ENCODE measurements around the gene CEP104. TPM values are rescaled to one million over a fixed set of nuclear protein-coding genes. Genes with fewer than 3 reads are reported as not detected.

CEP104 gene
- polyA plus RNA-seq, 3 donors, result 8.3 to 25.1 (median 13.0) TPM

DNA sequence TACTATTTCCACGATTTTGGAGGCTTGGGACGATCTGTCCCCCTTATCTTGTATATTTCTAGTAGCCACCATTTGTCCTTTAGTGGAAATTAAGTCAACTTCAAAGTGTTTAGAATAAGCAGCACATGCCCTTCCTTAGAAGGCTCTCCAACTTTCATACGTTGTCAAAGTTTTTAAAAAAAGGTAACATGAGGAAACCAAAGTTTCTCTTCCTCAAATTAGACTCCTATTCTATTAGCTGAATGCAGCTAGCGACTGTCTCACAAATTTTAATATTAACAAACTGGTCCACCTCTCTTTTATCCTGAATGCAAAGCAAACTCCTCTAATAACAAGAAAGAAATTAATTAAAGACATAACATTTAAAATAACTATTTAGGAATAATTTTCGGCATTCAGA lies 36.2 kb upstream of the CEP104 start:
- Histone ChIP-seq H3K36me3 (replicated peaks in 1 of 2; ENCODE audit: control insufficient read depth in 1 of 2, insufficient read depth in 2 of 2, low read length in 2 of 2) (peaks cover 27 to 44% of the 10 kb centered on the region in 2 donors), H3K79me2 (ENCODE audit: insufficient read depth, low read length) (peaks cover 54% of the 10 kb centered on the region), H4K20me1 (ENCODE audit: insufficient read depth, low read length) (peaks cover 24% of the 10 kb centered on the region), H3K4me1 (ENCODE audit: control insufficient read depth in 1 of 2, insufficient read depth in 2 of 2, low read length in 2 of 2) (peaks cover 31 to 38% of the 10 kb centered on the region in 2 donors), H3K9me3 (replicated peaks in 1 of 2; ENCODE audit: control insufficient read depth in 1 of 2, insufficient read depth in 1 of 2, low read length in 2 of 2) (peaks cover 3 to 8% of the 10 kb centered on the region in 2 donors), H3K4me2 (replicated peaks; ENCODE audit: extremely low read depth, low read length, poor library complexity, severe bottlenecking) (no peak overlapping the region), H2AFZ (ENCODE audit: insufficient read depth, low read depth, low read length, poor library complexity, severe bottlenecking) (no peak overlapping the region), H3K4me3 (replicated peaks in 1 of 3; ENCODE audit: low read depth in 2 of 3, low read length in 3 of 3) (no peak overlapping the region), H3K27me3 (ENCODE audit: control insufficient read depth in 2 of 2, insufficient read depth in 2 of 2, low read length in 2 of 2) (no peaks in the 10 kb centered on the region), H3K27ac (ENCODE audit: low read depth in 1 of 2, low read length in 2 of 2) (peak overlapping the region in 1 of 2 donors; percentile 46), H3K9ac (ENCODE audit: insufficient read depth, low read length, poor library complexity, severe bottlenecking) (no peak overlapping the region)
- intact Hi-C loops (cut with micrococcal nuclease), result loop anchor here in 1 of 2 donors (10.0 kb wide), 1 partner anchor 238 kb away; the partner anchor contains the start of genes TP73 and WRAP73
- H3K36me3 Mint-ChIP-seq, result peaks cover 42 to 61% of the 10 kb centered on the region in 2 donors
- no peak overlapping the region for H3K4me3 Mint-ChIP-seq
- H3K27ac Mint-ChIP-seq, result peak overlapping the region in 4 of 7 donors; percentile 23 to 57 (median 36)
- TF ChIP-seq, protein P1, sequence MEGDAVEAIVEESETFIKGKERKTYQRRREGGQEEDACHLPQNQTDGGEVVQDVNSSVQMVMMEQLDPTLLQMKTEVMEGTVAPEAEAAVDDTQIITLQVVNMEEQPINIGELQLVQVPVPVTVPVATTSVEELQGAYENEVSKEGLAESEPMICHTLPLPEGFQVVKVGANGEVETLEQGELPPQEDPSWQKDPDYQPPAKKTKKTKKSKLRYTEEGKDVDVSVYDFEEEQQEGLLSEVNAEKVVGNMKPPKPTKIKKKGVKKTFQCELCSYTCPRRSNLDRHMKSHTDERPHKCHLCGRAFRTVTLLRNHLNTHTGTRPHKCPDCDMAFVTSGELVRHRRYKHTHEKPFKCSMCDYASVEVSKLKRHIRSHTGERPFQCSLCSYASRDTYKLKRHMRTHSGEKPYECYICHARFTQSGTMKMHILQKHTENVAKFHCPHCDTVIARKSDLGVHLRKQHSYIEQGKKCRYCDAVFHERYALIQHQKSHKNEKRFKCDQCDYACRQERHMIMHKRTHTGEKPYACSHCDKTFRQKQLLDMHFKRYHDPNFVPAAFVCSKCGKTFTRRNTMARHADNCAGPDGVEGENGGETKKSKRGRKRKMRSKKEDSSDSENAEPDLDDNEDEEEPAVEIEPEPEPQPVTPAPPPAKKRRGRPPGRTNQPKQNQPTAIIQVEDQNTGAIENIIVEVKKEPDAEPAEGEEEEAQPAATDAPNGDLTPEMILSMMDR (IDR thresholded peaks at IDR 0.05), result no peak
- no CpG with 5 or more reads among the region's 5 CpGs for WGBS (ENCODE audit: insufficient coverage)
- no peak for DNase-seq
- H3K4me1 Mint-ChIP-seq, result peaks cover 30% of the 10 kb centered on the region
- peaks cover 0 to 2% (median 0%) of the 10 kb centered on the region in 3 donors for H3K27me3 Mint-ChIP-seq (ENCODE audit: low read depth in 3 of 3)
- peaks cover 4 to 10% (median 7%) of the 10 kb centered on the region in 7 donors for H3K9me3 Mint-ChIP-seq

DNA sequence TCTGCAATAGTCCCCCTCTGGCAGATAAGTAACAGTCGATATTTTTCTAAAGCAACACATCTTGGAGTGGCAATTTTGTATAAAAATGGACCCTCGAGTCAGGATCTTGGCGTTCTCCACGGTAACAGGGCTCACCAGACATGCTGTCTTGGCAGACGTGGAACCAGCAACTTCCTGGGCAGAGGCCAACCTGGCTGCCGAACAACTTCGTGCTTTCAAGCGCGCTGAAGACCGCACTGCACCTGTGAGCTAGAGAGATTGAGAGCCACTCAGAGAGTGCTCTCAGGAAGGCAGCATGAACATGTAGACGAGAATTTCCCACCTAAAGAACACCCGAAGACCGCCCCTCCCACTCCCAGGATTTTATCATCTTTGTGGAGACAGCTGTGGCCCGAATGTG lies 35.7 kb upstream of the CEP104 start:
- H4K20me1 ChIP-seq (ENCODE audit: insufficient read depth, low read length), result peaks cover 22% of the 10 kb centered on the region
- Mint-ChIP-seq H3K4me1 (peaks cover 28% of the 10 kb centered on the region), H3K27ac (peak overlapping the region in 4 of 7 donors; percentile 38 to 63 (median 52)), H3K9me3 (peaks cover 0 to 6% (median 3%) of the 10 kb centered on the region in 7 donors), H3K4me3 (no peak overlapping the region), H3K36me3 (peaks cover 43 to 61% of the 10 kb centered on the region in 2 donors), H3K27me3 (ENCODE audit: low read depth in 3 of 3) (peaks cover 0 to 2% (median 0%) of the 10 kb centered on the region in 3 donors)
- DNase-seq, result no peak
- no peak overlapping the region for H3K4me3 ChIP-seq (replicated peaks in 1 of 3; ENCODE audit: low read depth in 2 of 3, low read length in 3 of 3)
- peaks cover 31 to 38% of the 10 kb centered on the region in 2 donors for H3K4me1 ChIP-seq (ENCODE audit: control insufficient read depth in 1 of 2, insufficient read depth in 2 of 2, low read length in 2 of 2)
- H3K9ac ChIP-seq (ENCODE audit: insufficient read depth, low read length, poor library complexity, severe bottlenecking), result no peak overlapping the region
- no peaks in the 10 kb centered on the region for H3K27me3 ChIP-seq (ENCODE audit: control insufficient read depth in 2 of 2, insufficient read depth in 2 of 2, low read length in 2 of 2)
- intact Hi-C loops (cut with micrococcal nuclease), result loop anchor here in 1 of 2 donors (10.0 kb wide), 1 partner anchor 238 kb away; the partner anchor contains the start of genes TP73 and WRAP73
- peak overlapping the region in 1 of 2 donors; percentile 46 for H3K27ac ChIP-seq (ENCODE audit: low read depth in 1 of 2, low read length in 2 of 2)
- 88% methylated on average over 13 of the region's 14 CpGs for WGBS (ENCODE audit: insufficient coverage)
- TF ChIP-seq, protein P1 (IDR thresholded peaks at IDR 0.05), result no peak
- no peak overlapping the region for H2AFZ ChIP-seq (ENCODE audit: insufficient read depth, low read depth, low read length, poor library complexity, severe bottlenecking)
- no peak overlapping the region for H3K4me2 ChIP-seq (replicated peaks; ENCODE audit: extremely low read depth, low read length, poor library complexity, severe bottlenecking)
- H3K36me3 ChIP-seq (replicated peaks in 1 of 2; ENCODE audit: control insufficient read depth in 1 of 2, insufficient read depth in 2 of 2, low read length in 2 of 2), result peaks cover 31 to 49% of the 10 kb centered on the region in 2 donors
- peaks cover 0 to 4% of the 10 kb centered on the region in 2 donors for H3K9me3 ChIP-seq (replicated peaks in 1 of 2; ENCODE audit: control insufficient read depth in 1 of 2, insufficient read depth in 1 of 2, low read length in 2 of 2)
- peaks cover 50% of the 10 kb centered on the region for H3K79me2 ChIP-seq (ENCODE audit: insufficient read depth, low read length)
